Stimulated activated CD4-positive, alpha-beta T cell treated with anti-CD3 and anti-CD28 coated beads, Interleukin-15, amount 100 ng/mL, for 24 hours (primary cell): ENCODE measurements around the gene PTPRH.
"Not testable (repeated sequence)": the region's sequence is repeated elsewhere in the genome, so short reads cannot be mapped to it uniquely, and the experiment has no call there.

Experiments used
- DNase-seq: peaks from one replicate; pipeline ENCODE4 v3.0.0-alpha.2; 2020

PTPRH gene

DNA sequence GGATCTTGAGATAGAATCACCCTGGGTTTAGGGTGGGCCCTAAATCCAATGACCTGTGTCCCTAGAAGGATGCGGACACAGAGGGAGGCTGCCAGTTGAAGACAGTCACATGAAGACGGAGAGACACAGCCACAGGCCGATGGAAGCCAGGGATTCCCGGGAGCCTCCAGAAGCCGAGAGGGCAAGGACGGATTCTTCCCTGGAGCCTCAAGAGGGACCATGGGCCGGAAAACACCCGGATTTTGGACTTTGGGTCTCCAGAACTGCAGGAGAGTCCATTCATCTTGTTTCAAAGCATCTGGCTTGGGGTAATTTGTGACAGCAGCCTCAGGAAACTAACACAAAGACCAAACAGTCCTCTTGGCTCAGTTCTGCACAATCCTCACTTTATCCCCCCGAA is 17.0 kb upstream of the PTPRH start:
- DNase-seq = no peak

DNA sequence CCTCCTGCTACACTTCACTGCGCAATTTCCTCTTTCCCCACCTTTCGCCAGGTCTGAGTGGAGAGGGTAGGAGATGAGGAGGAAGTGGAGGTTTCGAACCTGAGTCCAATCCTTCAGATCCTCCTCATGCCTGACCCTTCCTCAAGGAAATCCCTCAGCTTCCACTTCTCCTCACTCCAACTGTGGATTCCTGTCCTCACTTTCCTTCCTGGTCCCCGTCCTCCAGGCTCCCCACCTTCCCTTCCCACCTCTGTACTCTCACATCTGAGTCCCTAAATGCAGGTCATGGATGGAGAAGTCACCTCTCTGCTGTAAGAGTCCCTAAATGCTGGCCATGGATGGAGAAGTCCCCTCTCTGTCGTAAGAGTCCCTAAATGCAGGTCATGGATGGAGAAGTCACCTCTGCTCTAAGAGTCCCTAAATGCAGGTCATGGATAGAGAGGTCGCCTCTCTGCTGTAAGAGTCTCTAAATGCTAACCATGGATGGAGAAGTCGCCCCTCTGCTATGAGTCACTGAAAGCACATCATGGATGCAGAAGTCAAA is 16.2 kb upstream of the PTPRH start:
- DNase-seq = no peak

DNA sequence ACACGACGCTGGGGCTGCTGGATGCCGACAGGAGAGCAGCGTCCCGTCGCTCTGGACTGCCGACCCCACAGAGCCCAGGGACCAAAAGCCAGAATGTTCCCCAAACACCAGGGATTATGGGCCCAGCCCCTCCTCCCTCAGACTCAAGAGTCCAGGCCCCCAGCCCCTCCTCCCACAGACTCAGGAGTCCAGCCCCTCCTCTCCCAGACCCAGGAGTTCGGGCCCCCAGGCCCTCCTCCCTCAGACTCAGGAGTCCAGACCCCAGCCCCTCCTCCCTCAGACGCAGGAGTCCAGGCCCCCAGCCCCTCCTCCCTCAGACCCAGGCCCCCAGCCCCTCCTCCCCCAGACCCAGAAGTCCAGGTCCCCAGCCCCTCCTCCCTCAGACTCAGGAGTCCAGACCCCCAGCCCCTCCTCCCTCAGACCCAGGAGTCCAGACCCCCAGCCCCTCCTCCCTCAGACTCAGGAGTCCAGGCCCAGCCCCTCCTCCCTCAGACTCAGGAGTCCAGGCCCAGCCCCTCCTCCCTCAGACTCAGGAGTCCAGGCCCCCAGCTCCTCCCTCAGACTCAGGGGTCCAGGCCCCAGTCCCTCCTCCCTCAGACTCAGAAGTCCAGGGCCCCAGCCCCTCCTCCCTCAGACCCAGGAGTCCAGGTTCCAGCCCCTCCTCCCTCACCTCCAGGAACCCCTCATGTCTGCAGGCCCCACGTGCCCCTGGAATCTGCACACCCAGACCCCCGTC is 15.5 kb upstream of the PTPRH start:
- not testable (repeated sequence) for DNase-seq

DNA sequence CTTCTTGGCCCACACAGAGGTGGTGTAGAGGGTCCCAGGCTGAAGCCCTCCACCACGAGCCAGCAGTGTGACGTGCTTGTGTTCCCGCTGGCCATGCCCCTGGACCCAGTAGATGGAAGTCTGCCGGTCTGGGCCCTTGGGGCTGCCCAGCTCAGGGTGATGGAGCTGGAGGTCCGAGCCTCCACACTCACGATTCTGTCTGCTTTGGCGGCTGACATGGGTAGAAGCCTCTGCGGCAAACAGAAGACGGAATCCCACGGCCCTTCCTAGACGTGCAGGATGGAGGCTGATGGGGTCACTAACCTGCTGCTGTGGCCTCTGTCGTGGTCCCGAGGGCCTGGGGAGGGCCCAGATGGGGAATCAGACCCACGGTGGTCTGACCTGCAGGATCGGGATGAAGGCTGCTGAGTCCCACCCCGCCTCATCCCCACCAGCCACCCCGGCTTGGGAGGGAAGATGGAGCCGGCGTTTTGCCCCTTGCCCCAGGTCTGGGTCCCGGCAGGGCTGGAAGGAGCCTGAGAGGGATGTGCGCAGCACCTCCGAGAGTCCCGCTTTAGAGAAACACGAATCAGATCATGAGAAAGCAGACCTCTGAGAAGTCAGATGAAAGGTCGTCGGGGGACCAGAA is 14.9 kb upstream of the PTPRH start:
- DNase-seq = no peak

- DNase-seq = no peak
These were observed 14.2 kb upstream of the PTPRH start for GRCh38 chr19:55223291-55224037.

DNA sequence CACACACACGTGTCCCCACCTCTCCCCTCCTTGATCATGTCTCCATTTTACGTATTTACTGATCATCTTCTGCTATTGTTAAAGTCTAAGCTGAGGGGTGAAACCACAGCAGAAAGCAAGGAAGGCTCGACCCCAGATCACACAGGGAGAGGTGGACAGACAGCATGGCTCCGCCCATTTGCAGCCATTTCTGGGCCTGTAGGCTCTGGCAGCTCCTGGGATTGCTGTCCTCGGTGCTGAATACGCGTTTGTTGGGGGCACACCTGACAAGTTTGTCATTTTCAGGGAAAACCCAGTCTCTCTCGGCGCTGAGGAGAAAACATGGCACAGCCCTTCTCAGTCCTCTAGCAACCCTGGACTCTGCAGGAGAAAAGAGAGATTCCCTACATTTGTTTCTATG is 11.2 kb upstream of the PTPRH start:
- DNase-seq = no peak

DNA sequence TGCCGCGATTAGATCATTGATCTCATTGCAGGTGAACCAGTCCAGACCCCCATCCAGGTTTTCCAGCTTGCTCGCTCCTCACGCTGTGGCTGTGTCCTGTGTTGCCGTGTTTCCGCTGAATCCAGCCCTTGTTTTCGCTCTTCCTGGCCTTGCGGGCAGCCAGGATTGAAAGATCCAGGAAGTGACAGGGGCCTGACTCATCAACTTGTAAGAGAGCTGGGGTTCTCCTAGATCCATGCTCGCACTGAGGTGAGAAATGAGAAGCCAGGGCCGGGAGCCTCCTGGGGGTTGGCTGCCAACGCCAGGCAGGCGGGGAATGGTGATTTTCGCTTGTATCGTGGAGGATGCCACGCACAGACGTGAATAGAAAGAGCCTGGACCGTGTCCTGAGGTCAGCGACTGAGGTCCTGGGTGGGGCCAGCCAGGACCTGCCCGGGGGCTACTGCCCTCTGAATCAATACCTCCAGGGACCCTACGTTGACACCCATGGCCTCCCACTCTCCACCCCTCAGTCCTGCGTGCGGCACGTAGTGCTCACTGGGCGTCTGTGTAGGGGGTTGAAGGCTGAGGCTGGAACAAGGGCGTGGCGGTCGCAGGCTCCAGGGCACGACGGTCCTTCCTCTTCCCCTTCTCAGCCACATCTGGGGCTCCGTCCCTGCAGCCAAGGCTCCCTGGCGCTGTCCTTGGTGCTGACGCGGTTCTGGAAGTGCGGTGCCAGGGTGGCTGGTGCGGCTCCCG is 7.3 kb upstream of the PTPRH start:
- DNase-seq = peak; percentile 78

- DNase-seq = no peak
These were observed 4.2 kb upstream of the PTPRH start for GRCh38 chr19:55213547-55213946.

- DNase-seq = peak; percentile 74
These were observed 3.1 kb upstream of the PTPRH start for GRCh38 chr19:55212447-55212846.

DNA sequence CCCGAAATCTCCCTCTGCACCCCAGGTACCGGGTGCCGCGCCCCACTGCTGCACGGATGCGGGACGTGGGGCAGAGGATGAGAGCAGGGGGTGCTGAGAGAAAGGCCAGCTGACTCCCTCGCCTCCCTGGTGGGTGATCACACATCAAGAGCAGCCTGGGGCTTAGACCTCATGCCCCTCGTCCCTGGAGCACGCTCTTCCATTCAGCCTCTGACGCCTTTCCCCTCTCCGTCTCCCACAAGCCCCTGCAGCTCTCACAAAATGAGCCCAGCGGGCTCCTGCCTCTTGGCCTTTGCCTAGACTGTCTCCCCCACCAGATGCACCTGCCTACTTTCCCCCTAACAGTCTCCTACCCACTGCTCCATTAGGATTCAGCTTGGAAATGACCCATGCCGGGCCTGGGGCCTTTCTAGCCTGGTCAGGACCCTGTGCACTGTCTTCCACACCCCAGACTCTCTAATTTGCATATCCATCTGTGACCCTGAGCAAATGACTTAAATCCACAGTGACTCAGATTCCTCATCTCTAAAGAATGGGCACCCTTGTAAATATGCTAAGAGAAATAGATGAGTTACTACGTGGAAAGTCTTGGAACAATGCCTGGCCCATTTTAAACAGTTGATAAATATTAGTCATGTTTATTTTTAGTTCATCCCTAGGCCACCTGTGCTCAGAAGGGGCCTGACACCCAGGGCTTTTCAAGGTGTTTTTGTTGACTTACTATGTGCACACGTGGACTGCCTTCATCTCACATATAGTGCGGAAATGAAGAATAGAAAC is 582 bp upstream of the PTPRH start:
- DNase-seq = no peak

- DNase-seq = peak; percentile 75
These were observed 2.4 kb downstream of the PTPRH start for GRCh38 chr19:55206664-55207500.

DNA sequence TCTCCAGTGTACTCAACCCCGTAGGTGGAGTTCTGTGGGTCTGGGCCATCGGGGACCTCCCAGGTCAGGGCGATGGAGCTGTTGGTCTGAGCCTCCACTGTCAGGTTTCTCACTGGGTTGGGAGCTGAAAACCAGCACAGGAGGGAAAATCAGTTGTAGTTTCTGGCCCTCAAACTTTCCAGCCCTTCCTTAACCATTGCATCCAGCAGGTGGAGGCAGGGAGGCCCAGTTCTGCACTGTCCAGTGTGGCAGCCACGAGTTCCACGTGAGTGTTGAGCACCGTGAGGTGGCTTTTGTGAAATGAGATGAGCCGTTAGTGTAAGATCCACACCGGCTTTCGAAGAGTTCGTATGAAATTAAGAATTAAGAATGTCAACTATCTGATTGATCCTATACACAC is 7.1 kb downstream of the PTPRH start:
- not testable (repeated sequence) for DNase-seq

GRCh38 chr19:55199620-55200204 is 9.6 kb downstream of the PTPRH start:
- DNase-seq = no peak

GRCh38 chr19:55198651-55199050 is 10.7 kb downstream of the PTPRH start:
- DNase-seq = no peak

DNA sequence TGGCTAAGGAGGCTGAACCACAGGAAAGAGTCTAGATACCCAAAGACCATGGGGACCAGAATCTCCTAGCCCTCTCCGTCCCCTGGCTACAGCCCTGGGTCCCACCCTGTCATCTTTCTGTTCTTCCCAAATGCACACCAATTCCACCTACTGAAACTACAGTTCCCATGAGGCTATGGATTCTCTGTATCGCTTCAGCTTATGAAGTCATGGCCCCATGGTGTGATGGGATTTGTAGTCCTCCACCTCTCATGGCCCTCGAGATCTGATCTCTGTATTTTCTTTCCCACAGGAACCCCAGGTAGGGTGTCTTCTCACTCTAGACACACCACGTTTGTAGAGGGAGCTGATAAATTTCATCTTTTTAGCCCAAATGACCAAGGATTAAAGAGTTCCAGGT is 11.8 kb downstream of the PTPRH start:
- no peak for DNase-seq

- no peak for DNase-seq
These were observed 12.5 kb downstream of the PTPRH start for GRCh38 chr19:55196803-55197202.

DNA sequence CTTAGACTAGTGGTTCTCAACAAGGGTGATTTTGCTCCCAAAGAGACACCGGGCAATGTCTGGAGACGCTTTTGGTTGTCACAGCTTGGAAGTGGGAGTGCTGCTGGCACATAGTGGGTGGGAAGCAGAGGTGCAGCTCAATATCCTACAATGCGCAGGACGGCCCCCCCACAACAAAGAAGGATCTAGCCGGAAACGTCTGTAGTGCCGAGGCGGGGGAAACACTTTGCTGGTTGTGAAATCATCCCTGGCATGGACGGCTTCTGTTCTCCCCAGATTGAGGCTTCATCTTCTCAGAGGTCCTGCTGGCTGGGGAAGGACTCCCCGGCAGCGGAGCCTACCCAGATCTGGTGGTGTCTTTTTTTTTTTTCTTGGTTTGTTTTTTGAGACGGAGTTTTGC is 15.8 kb downstream of the PTPRH start:
- DNase-seq = no peak

DNA sequence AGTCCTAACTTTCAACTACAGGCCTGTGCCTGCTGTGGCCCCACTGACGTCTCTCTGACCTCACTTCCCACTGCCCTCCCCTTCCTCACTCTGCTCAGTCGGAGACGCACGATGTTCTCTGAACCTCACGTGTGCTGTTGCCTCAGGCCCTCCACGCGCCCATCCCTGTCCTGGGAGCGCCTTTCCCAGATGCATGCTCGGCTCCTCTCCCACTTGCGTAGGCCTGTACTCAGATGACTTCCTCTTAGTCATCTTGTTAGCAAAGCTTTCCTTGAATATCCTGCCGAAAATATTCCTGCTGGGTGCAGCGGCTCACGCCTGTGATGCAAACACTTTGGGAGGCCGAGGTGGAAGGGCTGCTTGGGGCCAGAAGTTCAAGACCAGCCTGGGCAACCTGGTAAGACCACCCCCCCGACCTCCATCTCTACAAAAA is 19.9 kb downstream of the PTPRH start:
- DNase-seq = no peak

DNA sequence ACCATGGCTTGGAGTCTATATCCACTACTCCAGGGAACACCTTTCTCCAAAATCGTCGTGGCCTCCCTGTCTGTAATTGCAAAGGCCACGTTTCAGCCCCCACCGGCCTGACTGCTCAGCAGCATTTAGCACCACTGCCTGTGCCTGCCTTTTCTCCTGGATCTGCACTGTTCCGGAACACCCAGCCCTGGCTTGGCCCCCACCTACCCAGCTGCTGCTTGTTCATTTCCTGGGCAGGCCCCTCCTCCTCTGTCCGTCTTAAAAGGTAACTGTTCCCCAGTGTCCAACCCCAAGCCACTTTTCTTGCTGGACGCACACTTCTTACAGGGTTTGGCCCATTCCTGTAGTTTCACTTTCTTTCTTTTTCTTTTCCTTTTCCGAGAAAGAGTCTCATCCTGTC is 20.7 kb downstream of the PTPRH start:
- DNase-seq = no peak

DNA sequence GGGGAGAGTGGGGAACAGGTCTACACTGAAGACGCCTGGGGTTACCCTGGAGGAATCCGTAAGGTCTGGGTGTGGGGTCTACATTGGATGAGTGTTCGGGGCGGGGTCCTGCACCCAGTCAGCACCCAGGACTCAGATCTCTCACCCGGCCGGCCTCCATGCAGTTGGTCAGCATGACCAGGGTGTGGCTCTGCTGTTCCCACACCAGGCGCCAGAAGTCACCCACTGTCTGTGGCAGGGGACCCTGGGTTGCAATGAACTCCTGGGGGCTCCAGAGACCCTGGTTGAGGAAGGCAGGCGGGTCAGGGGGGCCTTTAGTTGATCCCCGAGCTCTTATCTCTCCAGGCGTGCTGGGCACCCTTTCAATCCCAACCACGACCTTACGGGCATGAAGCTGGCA is 23.2 kb downstream of the PTPRH start:
- no peak for DNase-seq

DNA sequence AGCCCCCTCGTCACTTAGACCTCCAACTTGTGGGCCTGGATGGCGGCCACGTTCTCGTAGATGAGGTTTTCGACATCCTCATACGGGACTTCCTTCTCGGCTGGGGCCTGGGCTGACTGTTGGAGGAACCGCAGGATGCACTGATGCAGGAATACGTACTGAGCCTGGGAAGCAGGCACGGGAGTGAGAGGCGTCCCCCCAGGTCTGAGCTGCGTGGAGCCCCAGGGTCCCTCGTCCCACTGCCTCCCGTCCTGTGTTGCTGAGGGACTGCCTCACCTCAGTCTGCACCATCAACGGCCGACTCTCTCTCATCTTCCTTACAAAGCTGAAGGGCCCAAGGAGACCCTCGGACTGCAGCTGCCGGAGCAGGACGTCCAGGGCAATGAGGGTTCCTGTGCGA is 27.6 kb downstream of the PTPRH start:
- DNase-seq = no peak
